ENCODE results near the gene ZNF776.

The ZNF776 gene

GRCh38 chr19:57759096-57759495 lies 12.5 kb downstream of the ZNF776 start:
- H3K4me2 ChIP-seq (ENCODE audit: low read depth, low read length, poor library complexity, severe bottlenecking) = no peak overlapping the region
- no peak overlapping the region for H3K4me3 ChIP-seq (ENCODE audit: low read length, poor library complexity, severe bottlenecking)
- H3K9ac ChIP-seq (ENCODE audit: low read depth, low read length, poor library complexity, severe bottlenecking) = no peak overlapping the region
- no peaks in the 10 kb centered on the region for H3F3A ChIP-seq (ENCODE audit: low read depth)
- peaks cover 13% of the 10 kb centered on the region; the same call in 1 of the 2 replicates for H3K36me3 ChIP-seq (ENCODE audit: insufficient read depth, low read length)
- no peak for TF ChIP-seq EZH2phosphoT487 (IDR thresholded peaks at IDR 0.05; ENCODE audit: borderline replicate concordance)
- TF ChIP-seq, protein P1, sequence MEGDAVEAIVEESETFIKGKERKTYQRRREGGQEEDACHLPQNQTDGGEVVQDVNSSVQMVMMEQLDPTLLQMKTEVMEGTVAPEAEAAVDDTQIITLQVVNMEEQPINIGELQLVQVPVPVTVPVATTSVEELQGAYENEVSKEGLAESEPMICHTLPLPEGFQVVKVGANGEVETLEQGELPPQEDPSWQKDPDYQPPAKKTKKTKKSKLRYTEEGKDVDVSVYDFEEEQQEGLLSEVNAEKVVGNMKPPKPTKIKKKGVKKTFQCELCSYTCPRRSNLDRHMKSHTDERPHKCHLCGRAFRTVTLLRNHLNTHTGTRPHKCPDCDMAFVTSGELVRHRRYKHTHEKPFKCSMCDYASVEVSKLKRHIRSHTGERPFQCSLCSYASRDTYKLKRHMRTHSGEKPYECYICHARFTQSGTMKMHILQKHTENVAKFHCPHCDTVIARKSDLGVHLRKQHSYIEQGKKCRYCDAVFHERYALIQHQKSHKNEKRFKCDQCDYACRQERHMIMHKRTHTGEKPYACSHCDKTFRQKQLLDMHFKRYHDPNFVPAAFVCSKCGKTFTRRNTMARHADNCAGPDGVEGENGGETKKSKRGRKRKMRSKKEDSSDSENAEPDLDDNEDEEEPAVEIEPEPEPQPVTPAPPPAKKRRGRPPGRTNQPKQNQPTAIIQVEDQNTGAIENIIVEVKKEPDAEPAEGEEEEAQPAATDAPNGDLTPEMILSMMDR (conservative IDR thresholded peaks at IDR 0.05; ENCODE audit: low read length) = no peak
- no peaks in the 10 kb centered on the region for H3K9me2 ChIP-seq (replicated peaks; ENCODE audit: low read depth, low read length)
- H3K9me3 ChIP-seq (ENCODE audit: insufficient read depth, low read depth, low read length) = peaks cover 12% of the 10 kb centered on the region; the same call in 1 of the 2 replicates
- no peaks in the 10 kb centered on the region for H3K79me2 ChIP-seq (ENCODE audit: insufficient read depth, low read length)
- H2AFZ ChIP-seq (ENCODE audit: low read length) = no peak overlapping the region
- no peaks in the 10 kb centered on the region for H3K27me3 ChIP-seq (ENCODE audit: insufficient read depth, low read length, poor library complexity, severe bottlenecking)
- no peaks in the 10 kb centered on the region for H4K20me1 ChIP-seq (ENCODE audit: insufficient read depth, low read length, poor library complexity, severe bottlenecking)
- H3K4me1 ChIP-seq (ENCODE audit: insufficient read depth, low read length, poor library complexity, severe bottlenecking) = no peaks in the 10 kb centered on the region

DNA sequence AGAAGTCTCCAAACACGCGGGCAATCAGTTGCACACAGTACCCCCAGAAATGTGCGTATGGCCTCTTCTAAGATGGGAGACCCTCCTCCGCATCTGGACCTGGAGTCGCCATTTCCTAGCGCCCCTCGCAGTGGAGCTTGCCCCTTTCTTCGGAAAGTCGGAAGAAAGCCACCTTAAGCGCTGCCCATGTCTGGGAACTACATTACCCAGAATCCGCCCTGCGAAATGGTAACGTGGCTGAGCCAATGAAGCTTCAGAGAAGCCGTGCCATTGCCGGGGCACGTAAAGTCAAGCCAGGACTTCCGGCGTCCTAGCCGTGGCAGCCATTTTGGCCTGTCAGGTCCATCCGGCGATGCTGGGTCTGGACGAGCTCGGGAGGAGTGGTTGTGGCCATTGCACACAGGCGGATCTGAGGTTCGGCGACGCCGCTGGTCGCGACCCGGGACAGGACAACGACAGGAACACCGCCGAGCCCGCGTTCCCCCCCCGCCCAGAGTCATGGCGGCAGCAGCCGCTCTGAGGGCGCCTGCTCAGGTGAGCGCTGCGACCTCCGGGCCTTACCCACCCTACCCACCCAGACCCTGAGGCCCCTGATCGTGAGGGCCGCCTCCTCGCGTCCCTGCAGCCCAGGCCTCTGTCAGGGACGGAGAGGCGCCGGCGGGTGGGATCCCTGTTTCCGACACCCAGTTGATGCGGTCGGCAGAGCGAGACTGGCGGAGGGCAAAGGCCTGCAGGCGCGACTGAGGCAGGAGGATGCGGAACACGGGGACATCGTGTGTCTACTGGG lies 22.9 kb downstream of the ZNF776 start, which contains the start of gene ZNF586:
Gene ZNF586, plus strand, starts transcription at position 332 of the 787 bp plus-strand sequence. Its CDS starts 167 bp downstream, at position 499.
- Histone ChIP-seq H3F3A (ENCODE audit: low read depth) (no peaks in the 10 kb centered on the region), H3K4me1 (ENCODE audit: insufficient read depth, low read length, poor library complexity, severe bottlenecking) (peaks cover 31% of the 10 kb centered on the region), H4K20me1 (ENCODE audit: insufficient read depth, low read length, poor library complexity, severe bottlenecking) (peaks cover 3% of the 10 kb centered on the region), H3K36me3 (ENCODE audit: insufficient read depth, low read length) (no peaks in the 10 kb centered on the region), H3K9me2 (replicated peaks; ENCODE audit: low read depth, low read length) (no peaks in the 10 kb centered on the region), H2AFZ (ENCODE audit: low read length) (peak within 1 kb of the TSS; percentile 78), H3K9ac (ENCODE audit: low read depth, low read length, poor library complexity, severe bottlenecking) (peak within 1 kb of the TSS; percentile 73), H3K4me3 (ENCODE audit: low read length, poor library complexity, severe bottlenecking) (peak within 1 kb of the TSS; percentile 88), H3K27me3 (ENCODE audit: insufficient read depth, low read length, poor library complexity, severe bottlenecking) (no peaks in the 10 kb centered on the region), H3K79me2 (ENCODE audit: insufficient read depth, low read length) (peaks cover 45% of the 10 kb centered on the region), H3K4me2 (ENCODE audit: low read depth, low read length, poor library complexity, severe bottlenecking) (peak within 1 kb of the TSS; percentile 82), H3K9me3 (ENCODE audit: insufficient read depth, low read depth, low read length) (no peaks in the 10 kb centered on the region)
- TF ChIP-seq, protein P1 (conservative IDR thresholded peaks at IDR 0.05; ENCODE audit: low read length) = no peak
- TF ChIP-seq EZH2phosphoT487 (IDR thresholded peaks at IDR 0.05; ENCODE audit: borderline replicate concordance) = no peak

GRCh38 chr19:57771417-57771816 lies 24.8 kb downstream of the ZNF776 start:
- peaks cover 64% of the 10 kb centered on the region for H3K79me2 ChIP-seq (ENCODE audit: insufficient read depth, low read length)
- no peaks in the 10 kb centered on the region for H3K27me3 ChIP-seq (ENCODE audit: insufficient read depth, low read length, poor library complexity, severe bottlenecking)
- H4K20me1 ChIP-seq (ENCODE audit: insufficient read depth, low read length, poor library complexity, severe bottlenecking) = peaks cover 3% of the 10 kb centered on the region
- H3K9ac ChIP-seq (ENCODE audit: low read depth, low read length, poor library complexity, severe bottlenecking) = no peak overlapping the region
- peak overlapping the region; percentile 82 for H3K4me2 ChIP-seq (ENCODE audit: low read depth, low read length, poor library complexity, severe bottlenecking)
- H3F3A ChIP-seq (ENCODE audit: low read depth) = no peaks in the 10 kb centered on the region
- peak overlapping the region; percentile 88 for H3K4me3 ChIP-seq (ENCODE audit: low read length, poor library complexity, severe bottlenecking)
- H3K4me1 ChIP-seq (ENCODE audit: insufficient read depth, low read length, poor library complexity, severe bottlenecking) = peaks cover 31% of the 10 kb centered on the region
- H2AFZ ChIP-seq (ENCODE audit: low read length) = no peak overlapping the region
- no peaks in the 10 kb centered on the region for H3K9me3 ChIP-seq (ENCODE audit: insufficient read depth, low read depth, low read length)
- TF ChIP-seq, protein P1 (conservative IDR thresholded peaks at IDR 0.05; ENCODE audit: low read length) = no peak
- no peak for TF ChIP-seq EZH2phosphoT487 (IDR thresholded peaks at IDR 0.05; ENCODE audit: borderline replicate concordance)
- no peaks in the 10 kb centered on the region for H3K9me2 ChIP-seq (replicated peaks; ENCODE audit: low read depth, low read length)
- H3K36me3 ChIP-seq (ENCODE audit: insufficient read depth, low read length) = peaks cover 7% of the 10 kb centered on the region; the same call in 1 of the 2 replicates
